DND-41 (cell line): Measurements from ENCODE around the gene RNF112.
"Not testable (repeated sequence)": the region's sequence is repeated elsewhere in the genome, so short reads cannot be mapped to it uniquely, and the experiment has no call there.

Source experiments
- ATAC-seq: fragments of 200-7000 bp; cut with Tn5 transposase; 3 replicates; pipeline ENCODE4 v1.9.1; 2021; ENCODE audit warnings: low read depth; ENCODE audit not compliant: insufficient read depth
- DNase-seq: peaks from one replicate; pipeline ENCODE4 v3.0.0-alpha.2; 2020
- H2AFZ ChIP-seq: 2 replicates; pipeline ENCODE4 v1.6.0; 2012; ENCODE audit warnings: low read depth, low read length
- H3K27ac ChIP-seq: 2 replicates; pipeline ENCODE4 v1.5.1; 2012; ENCODE audit warnings: low read length, inconsistent platforms
- H3K27me3 ChIP-seq: fragments of 200-600 bp; sonication (generic); 2 replicates; pipeline ENCODE4 v1.6.0; 2012; ENCODE audit warnings: low read length, mild to moderate bottlenecking, inconsistent platforms; ENCODE audit not compliant: insufficient read depth, poor library complexity
- H3K36me3 ChIP-seq: 2 replicates; pipeline ENCODE4 v1.5.1; 2012; ENCODE audit warnings: low read length, inconsistent platforms; ENCODE audit not compliant: insufficient read depth
- H3K4me1 ChIP-seq: 2 replicates; pipeline ENCODE4 v1.5.1; 2012; ENCODE audit warnings: mild to moderate bottlenecking, low read length; ENCODE audit not compliant: insufficient read depth
- H3K4me2 ChIP-seq: 2 replicates; pipeline ENCODE4 v1.6.0; 2012; ENCODE audit warnings: mild to moderate bottlenecking, moderate library complexity, low read length, inconsistent platforms; ENCODE audit not compliant: insufficient read depth
- H3K4me3 ChIP-seq, 2 experiments: fragments of 200-600 bp in 1 of 2; shearing (Covaris generic) in 1 of 2; 2 replicates each; pipeline ENCODE4 v1.5.1; 2012 to 2016; ENCODE audit warnings: inconsistent platforms in 2 of 2, low read length in 2 of 2, mild to moderate bottlenecking in 2 of 2, low read depth in 1 of 2, moderate library complexity in 1 of 2
- H3K79me2 ChIP-seq: 2 replicates; pipeline ENCODE4 v1.6.0; 2012; ENCODE audit warnings: low read length, inconsistent platforms; ENCODE audit not compliant: insufficient read depth
- H3K9ac ChIP-seq: 2 replicates; pipeline ENCODE4 v1.6.0; 2012; ENCODE audit warnings: low read depth, mild to moderate bottlenecking, inconsistent platforms, low read length, moderate library complexity
- H3K9me3 ChIP-seq: 2 replicates; pipeline ENCODE4 v1.5.1; 2012; ENCODE audit warnings: low read length, moderate library complexity, mild to moderate bottlenecking, inconsistent platforms; ENCODE audit not compliant: insufficient read depth, severe bottlenecking
- H4K20me1 ChIP-seq: 2 replicates; pipeline ENCODE4 v1.6.0; 2012; ENCODE audit warnings: low read length; ENCODE audit not compliant: insufficient read depth
- EZH2 ChIP-seq: IDR thresholded peaks from 3 replicates; pipeline ENCODE4 v1.6.1; 2012; ENCODE audit warnings: borderline replicate concordance, low read depth, mild to moderate bottlenecking, moderate library complexity, low read length, inconsistent platforms; ENCODE audit not compliant: severe bottlenecking
- TF ChIP-seq, protein P1 (sequence below): IDR thresholded peaks from 2 replicates; pipeline ENCODE4 v1.5.1; 2012; ENCODE audit warnings: borderline replicate concordance, low read length, moderate library complexity, mild to moderate bottlenecking; ENCODE audit not compliant: poor library complexity, severe bottlenecking; ENCODE audit errors: extremely low read depth

RNF112 gene

GRCh38 chr17:19460700-19461099 lies 49.7 kb downstream of the RNF112 start:
- Histone ChIP-seq H3K36me3 (no peaks in the 10 kb centered on the region), H3K9me3 (no peaks in the 10 kb centered on the region), H3K4me3 (no peak overlapping the region), H3K27ac (no peak overlapping the region), H2AFZ (no peak overlapping the region), H3K4me1 (no peaks in the 10 kb centered on the region), H3K4me2 (no peak overlapping the region), H3K9ac (no peak overlapping the region), H4K20me1 (peaks cover 4% of the 10 kb centered on the region; the same call in 1 of the 2 replicates), H3K27me3 (peaks cover 4% of the 10 kb centered on the region), H3K79me2 (no peaks in the 10 kb centered on the region)
- ATAC-seq (no peak), DNase-seq (no peak)
- TF ChIP-seq, protein P1, sequence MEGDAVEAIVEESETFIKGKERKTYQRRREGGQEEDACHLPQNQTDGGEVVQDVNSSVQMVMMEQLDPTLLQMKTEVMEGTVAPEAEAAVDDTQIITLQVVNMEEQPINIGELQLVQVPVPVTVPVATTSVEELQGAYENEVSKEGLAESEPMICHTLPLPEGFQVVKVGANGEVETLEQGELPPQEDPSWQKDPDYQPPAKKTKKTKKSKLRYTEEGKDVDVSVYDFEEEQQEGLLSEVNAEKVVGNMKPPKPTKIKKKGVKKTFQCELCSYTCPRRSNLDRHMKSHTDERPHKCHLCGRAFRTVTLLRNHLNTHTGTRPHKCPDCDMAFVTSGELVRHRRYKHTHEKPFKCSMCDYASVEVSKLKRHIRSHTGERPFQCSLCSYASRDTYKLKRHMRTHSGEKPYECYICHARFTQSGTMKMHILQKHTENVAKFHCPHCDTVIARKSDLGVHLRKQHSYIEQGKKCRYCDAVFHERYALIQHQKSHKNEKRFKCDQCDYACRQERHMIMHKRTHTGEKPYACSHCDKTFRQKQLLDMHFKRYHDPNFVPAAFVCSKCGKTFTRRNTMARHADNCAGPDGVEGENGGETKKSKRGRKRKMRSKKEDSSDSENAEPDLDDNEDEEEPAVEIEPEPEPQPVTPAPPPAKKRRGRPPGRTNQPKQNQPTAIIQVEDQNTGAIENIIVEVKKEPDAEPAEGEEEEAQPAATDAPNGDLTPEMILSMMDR = no peak
- TF ChIP-seq EZH2 = no peak

- peaks cover 4% of the 10 kb centered on the region for H3K27me3 ChIP-seq
- no peak overlapping the region for H3K9ac ChIP-seq
- no peak overlapping the region for H3K4me2 ChIP-seq
- H3K79me2 ChIP-seq = no peaks in the 10 kb centered on the region
- no peak overlapping the region for H3K4me3 ChIP-seq
- H4K20me1 ChIP-seq = peaks cover 4% of the 10 kb centered on the region; the same call in 1 of the 2 replicates
- DNase-seq (no peak), ATAC-seq (no peak)
- no peak overlapping the region for H3K27ac ChIP-seq
- TF ChIP-seq, protein P1 = no peak
- TF ChIP-seq EZH2 = no peak
- H3K36me3 ChIP-seq = no peaks in the 10 kb centered on the region
- no peaks in the 10 kb centered on the region for H3K9me3 ChIP-seq
- H3K4me1 ChIP-seq = no peaks in the 10 kb centered on the region
- H2AFZ ChIP-seq = no peak overlapping the region
These were observed 50.1 kb downstream of the RNF112 start for GRCh38 chr17:19461116-19461515.

- no peak overlapping the region for H3K4me3 ChIP-seq
- no peak for DNase-seq
- H3K9me3 ChIP-seq = no peaks in the 10 kb centered on the region
- no peaks in the 10 kb centered on the region for H3K4me1 ChIP-seq
- no peak overlapping the region for H3K27ac ChIP-seq
- H4K20me1 ChIP-seq = peaks cover 4% of the 10 kb centered on the region; the same call in 1 of the 2 replicates
- H3K79me2 ChIP-seq = no peaks in the 10 kb centered on the region
- H3K36me3 ChIP-seq = no peaks in the 10 kb centered on the region
- H3K9ac ChIP-seq = no peak overlapping the region
- no peak for TF ChIP-seq EZH2
- TF ChIP-seq, protein P1 = no peak
- no peak for ATAC-seq
- H3K4me2 ChIP-seq = no peak overlapping the region
- H2AFZ ChIP-seq = no peak overlapping the region
- peaks cover 2% of the 10 kb centered on the region for H3K27me3 ChIP-seq
These were observed 50.6 kb downstream of the RNF112 start for GRCh38 chr17:19461681-19462080.

DNA sequence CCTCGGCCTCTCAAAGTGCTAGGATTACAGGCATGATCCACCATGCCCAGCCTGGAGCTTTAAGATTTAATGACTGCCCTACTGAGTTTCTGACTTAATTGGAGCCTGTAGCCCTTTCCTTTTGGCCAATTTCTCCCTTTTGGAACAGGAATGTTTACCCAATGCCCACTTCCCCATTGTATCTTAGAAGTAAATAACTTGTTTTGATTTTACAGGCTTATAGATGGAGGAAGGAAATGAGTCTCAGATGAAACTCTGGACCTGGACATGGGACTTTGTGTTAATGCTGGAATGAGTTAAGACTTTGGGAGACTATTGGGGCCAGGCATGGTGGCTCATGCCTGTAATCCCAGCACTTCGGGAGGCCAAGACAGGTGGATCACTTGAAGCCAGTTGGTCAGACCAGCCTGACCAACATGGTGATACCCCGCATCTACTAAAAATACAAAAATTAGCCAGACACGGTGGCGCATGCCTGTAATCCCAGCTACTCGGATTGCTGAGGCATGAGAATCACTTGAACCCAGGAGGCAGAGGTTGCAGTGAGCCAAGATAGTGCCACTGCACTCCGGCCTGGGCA lies 51.5 kb downstream of the RNF112 start:
- not testable (repeated sequence) for H4K20me1 ChIP-seq, H3K9me3 ChIP-seq, H3K27me3 ChIP-seq, ATAC-seq, H3K9ac ChIP-seq, H3K4me2 ChIP-seq, H3K27ac ChIP-seq, H3K4me1 ChIP-seq, H3K36me3 ChIP-seq, H2AFZ ChIP-seq, H3K4me3 ChIP-seq, DNase-seq, H3K79me2 ChIP-seq
